Activated T-helper 2 cell treated with anti-CD3 and anti-CD28 coated beads, Interferon-gamma antibody, Interleukin-2, Interleukin-4, amounts not matched to agents 10 μg/mL and 5 μg/mL and 100 μg/mL, durations not matched to agents 14 hours and 24 hours and 36 hours (primary cell): ENCODE results near the gene OR2M4. TPM values are rescaled to one million over a fixed set of nuclear protein-coding genes. Genes with fewer than 3 reads are reported as not detected.
A peak's percentile ranks its signal among the peaks of the same experiment; 100 is the strongest.
"Not testable (repeated sequence)": the region's sequence is repeated elsewhere in the genome, so short reads cannot be mapped to it uniquely, and the experiment has no call there.

Experiments
- DNase-seq: peaks from one replicate; pipeline ENCODE4 v3.0.0; 2021; ENCODE audit warnings: low spot score
- H3K27ac Mint-ChIP-seq: one replicate; pipeline ENCODE4 v1.8.0; 2021; ENCODE audit warnings: mixed read lengths
- H3K27me3 Mint-ChIP-seq: one replicate; pipeline ENCODE4 v1.8.0; 2021; ENCODE audit warnings: low read depth, mixed read lengths
- H3K36me3 Mint-ChIP-seq: one replicate; pipeline ENCODE4 v1.8.0; 2021; ENCODE audit warnings: low read depth, mixed read lengths
- H3K4me1 Mint-ChIP-seq: one replicate; pipeline ENCODE4 v1.8.0; 2021; ENCODE audit warnings: low read depth, mixed read lengths
- H3K4me3 Mint-ChIP-seq: one replicate; pipeline ENCODE4 v1.8.0; 2021; ENCODE audit warnings: low read depth, mild to moderate bottlenecking, moderate library complexity, mixed read lengths
- H3K9me3 Mint-ChIP-seq: one replicate; pipeline ENCODE4 v1.8.0; 2021; ENCODE audit warnings: mixed read lengths
- intact Hi-C: fragments of 100-400 bp; cut with micrococcal nuclease; formaldehyde crosslinking; loops from one replicate; pipeline ENCODE4 v1.15.1; 2023
- total RNA-seq: library from RNA; stranded (reverse); gene quantifications from 2 replicates; pipeline ENCODE4 v1.2.3, GENCODE V29; 2022

The OR2M4 gene
- total RNA-seq, result not detected in 2 replicates

GRCh38 chr1:248231117-248231516 is at the start of gene OR2M4:
OR2M4 (plus strand) TSS chr1:248231417; CDS start chr1:248238929, 7,512 bp downstream.
- Mint-ChIP-seq H3K27me3 (no peaks in the 10 kb centered on the region), H3K4me3 (no peak within 1 kb of the TSS), H3K9me3 (no peaks in the 10 kb centered on the region), H3K36me3 (no peaks in the 10 kb centered on the region), H3K27ac (no peak within 1 kb of the TSS), H3K4me1 (no peaks in the 10 kb centered on the region)
- intact Hi-C loops, result no loop called here
- no peak for DNase-seq

GRCh38 chr1:248183996-248184395 is 47.2 kb upstream of the OR2M4 start:
- intact Hi-C loops, result no loop called here
- H3K36me3 Mint-ChIP-seq, result no peaks in the 10 kb centered on the region
- DNase-seq, result no peak
- H3K9me3 Mint-ChIP-seq, result peaks cover 6% of the 10 kb centered on the region
- H3K4me1 Mint-ChIP-seq, result no peaks in the 10 kb centered on the region
- H3K27me3 Mint-ChIP-seq, result no peaks in the 10 kb centered on the region
- H3K4me3 Mint-ChIP-seq, result no peak overlapping the region
- H3K27ac Mint-ChIP-seq, result no peak overlapping the region

GRCh38 chr1:248187363-248187762 is 43.9 kb upstream of the OR2M4 start:
- intact Hi-C loops, result no loop called here
- DNase-seq, result no peak
- H3K27ac Mint-ChIP-seq, result no peak overlapping the region
- H3K27me3 Mint-ChIP-seq, result no peaks in the 10 kb centered on the region
- peaks cover 12% of the 10 kb centered on the region for H3K9me3 Mint-ChIP-seq
- no peak overlapping the region for H3K4me3 Mint-ChIP-seq
- no peaks in the 10 kb centered on the region for H3K36me3 Mint-ChIP-seq
- no peaks in the 10 kb centered on the region for H3K4me1 Mint-ChIP-seq

GRCh38 chr1:248189026-248189425 is 42.2 kb upstream of the OR2M4 start:
- Mint-ChIP-seq H3K27me3 (no peaks in the 10 kb centered on the region), H3K4me1 (no peaks in the 10 kb centered on the region), H3K36me3 (no peaks in the 10 kb centered on the region), H3K27ac (no peak overlapping the region), H3K4me3 (no peak overlapping the region), H3K9me3 (peaks cover 12% of the 10 kb centered on the region)
- no peak for DNase-seq
- intact Hi-C loops, result no loop called here

- Mint-ChIP-seq H3K27me3 (no peaks in the 10 kb centered on the region), H3K36me3 (no peaks in the 10 kb centered on the region), H3K27ac (no peak overlapping the region), H3K4me1 (no peaks in the 10 kb centered on the region), H3K4me3 (no peak overlapping the region), H3K9me3 (peaks cover 6% of the 10 kb centered on the region)
- DNase-seq, result no peak
- intact Hi-C loops, result no loop called here
These were observed 37.1 kb upstream of the OR2M4 start for GRCh38 chr1:248194117-248194516.

- H3K27me3 Mint-ChIP-seq, result no peaks in the 10 kb centered on the region
- H3K9me3 Mint-ChIP-seq, result no peaks in the 10 kb centered on the region
- no peak within 1 kb of the TSS for H3K27ac Mint-ChIP-seq
- intact Hi-C loops, result no loop called here
- H3K36me3 Mint-ChIP-seq, result no peaks in the 10 kb centered on the region
- no peak within 1 kb of the TSS for H3K4me3 Mint-ChIP-seq
- DNase-seq, result no peak
- no peaks in the 10 kb centered on the region for H3K4me1 Mint-ChIP-seq
These were observed 34.3 kb upstream of the OR2M4 start, which contains the start of gene OR2M3 for GRCh38 chr1:248196965-248197364. OR2M3 (plus strand) TSS chr1:248197265; CDS start chr1:248203068, 5,803 bp downstream.

- H3K9me3 Mint-ChIP-seq, result no peaks in the 10 kb centered on the region
- no peak for DNase-seq
- intact Hi-C loops, result no loop called here
These were observed 15.3 kb upstream of the OR2M4 start for GRCh38 chr1:248215880-248216279.

GRCh38 chr1:248225537-248225936 is 5.7 kb upstream of the OR2M4 start:
- H3K36me3 Mint-ChIP-seq, result no peaks in the 10 kb centered on the region

More at GRCh38 chr1:248215880-248216279, 15.3 kb upstream of the OR2M4 start:
- no peak overlapping the region for H3K27ac Mint-ChIP-seq
- no peaks in the 10 kb centered on the region for H3K4me1 Mint-ChIP-seq
- no peak overlapping the region for H3K4me3 Mint-ChIP-seq
- no peaks in the 10 kb centered on the region for H3K27me3 Mint-ChIP-seq
- no peaks in the 10 kb centered on the region for H3K36me3 Mint-ChIP-seq

GRCh38 chr1:248229360-248229908 is 1.8 kb upstream of the OR2M4 start:
- Mint-ChIP-seq H3K27ac (no peak overlapping the region), H3K36me3 (no peaks in the 10 kb centered on the region), H3K27me3 (no peaks in the 10 kb centered on the region), H3K9me3 (no peaks in the 10 kb centered on the region), H3K4me3 (no peak overlapping the region), H3K4me1 (no peaks in the 10 kb centered on the region)
- intact Hi-C loops, result no loop called here
- DNase-seq, result no peak

More at GRCh38 chr1:248225537-248225936, 5.7 kb upstream of the OR2M4 start:
- Mint-ChIP-seq H3K27ac (no peak overlapping the region), H3K4me3 (no peak overlapping the region), H3K27me3 (no peaks in the 10 kb centered on the region), H3K9me3 (no peaks in the 10 kb centered on the region), H3K4me1 (no peaks in the 10 kb centered on the region)
- intact Hi-C loops, result no loop called here
- DNase-seq, result no peak

GRCh38 chr1:248239478-248239877 is 8.3 kb downstream of the OR2M4 start:
- Mint-ChIP-seq H3K36me3 (no peaks in the 10 kb centered on the region), H3K27ac (no peak overlapping the region), H3K27me3 (peaks cover 4% of the 10 kb centered on the region), H3K4me1 (peaks cover 2% of the 10 kb centered on the region), H3K9me3 (no peaks in the 10 kb centered on the region), H3K4me3 (no peak overlapping the region)
- intact Hi-C loops, result no loop called here
- no peak for DNase-seq

- no peak overlapping the region for H3K27ac Mint-ChIP-seq
- intact Hi-C loops, result no loop called here
These were observed 12.0 kb downstream of the OR2M4 start for GRCh38 chr1:248243204-248243603.

GRCh38 chr1:248259309-248259708 is 28.1 kb downstream of the OR2M4 start:
- H3K9me3 Mint-ChIP-seq, H3K27me3 Mint-ChIP-seq, H3K27ac Mint-ChIP-seq, H3K36me3 Mint-ChIP-seq, H3K4me1 Mint-ChIP-seq, H3K4me3 Mint-ChIP-seq, DNase-seq, intact Hi-C loops: not testable (repeated sequence)

More at GRCh38 chr1:248243204-248243603, 12.0 kb downstream of the OR2M4 start:
- peaks cover 2% of the 10 kb centered on the region for H3K4me1 Mint-ChIP-seq
- DNase-seq, result no peak
- peaks cover 4% of the 10 kb centered on the region for H3K27me3 Mint-ChIP-seq
- H3K9me3 Mint-ChIP-seq, result no peaks in the 10 kb centered on the region
- H3K36me3 Mint-ChIP-seq, result no peaks in the 10 kb centered on the region
- H3K4me3 Mint-ChIP-seq, result peak overlapping the region; percentile 33

- Mint-ChIP-seq H3K27ac (no peak overlapping the region), H3K4me1 (no peaks in the 10 kb centered on the region), H3K36me3 (no peaks in the 10 kb centered on the region), H3K9me3 (no peaks in the 10 kb centered on the region), H3K27me3 (no peaks in the 10 kb centered on the region), H3K4me3 (no peak overlapping the region)
- no peak for DNase-seq
- intact Hi-C loops, result no loop called here
These were observed 37.0 kb downstream of the OR2M4 start for GRCh38 chr1:248268178-248268577.

GRCh38 chr1:248273225-248273624 is 42.0 kb downstream of the OR2M4 start:
- H3K4me3 Mint-ChIP-seq, intact Hi-C loops, H3K4me1 Mint-ChIP-seq, H3K9me3 Mint-ChIP-seq, H3K27ac Mint-ChIP-seq, DNase-seq, H3K27me3 Mint-ChIP-seq, H3K36me3 Mint-ChIP-seq: not testable (repeated sequence)
